H9 (cell line): ENCODE measurements around the gene SLC2A1. TPM values are rescaled to one million over a fixed set of nuclear protein-coding genes. Genes with fewer than 3 reads are reported as not detected.

Experiments used
- DNase-seq: peaks from one replicate; pipeline ENCODE4 v3.0.0-alpha.2; 2017
- H2AFZ ChIP-seq: one replicate; pipeline ENCODE4 v1.6.1; 2013; ENCODE audit warnings: mild to moderate bottlenecking, low read length, control low read depth, moderate library complexity
- H2AK5ac ChIP-seq: 2 replicates; pipeline ENCODE4 v1.6.1; 2013; ENCODE audit warnings: low read length, control low read depth, mixed read lengths; ENCODE audit not compliant: insufficient read length
- H2BK120ac ChIP-seq: one replicate; pipeline ENCODE4 v1.6.1; 2013; ENCODE audit warnings: low read depth, mild to moderate bottlenecking, low read length, control low read depth, inconsistent platforms; ENCODE audit not compliant: poor library complexity, severe bottlenecking
- H2BK12ac ChIP-seq: 2 replicates; pipeline ENCODE4 v1.6.1; 2013; ENCODE audit warnings: low read length, control low read depth, mixed read lengths, low read depth; ENCODE audit not compliant: insufficient read length
- H2BK15ac ChIP-seq: 2 replicates; pipeline ENCODE4 v1.6.1; 2013; ENCODE audit warnings: low read depth, low read length, control low read depth
- H2BK20ac ChIP-seq: one replicate; pipeline ENCODE4 v1.6.1; 2013; ENCODE audit warnings: low read depth, mild to moderate bottlenecking, low read length, control low read depth, inconsistent platforms; ENCODE audit not compliant: poor library complexity, severe bottlenecking
- H2BK5ac ChIP-seq: 2 replicates; pipeline ENCODE4 v1.6.1; 2013; ENCODE audit warnings: low read length, control low read depth, mixed read lengths; ENCODE audit not compliant: insufficient read length
- H3K14ac ChIP-seq: 2 replicates; pipeline ENCODE4 v1.6.1; 2013; ENCODE audit warnings: low read length, control low read depth; ENCODE audit not compliant: insufficient read depth
- H3K18ac ChIP-seq: 2 replicates; pipeline ENCODE4 v1.6.1; 2013; ENCODE audit warnings: low read depth, mild to moderate bottlenecking, mixed read lengths, low read length, control low read depth; ENCODE audit not compliant: insufficient read length
- H3K23ac ChIP-seq: 2 replicates; pipeline ENCODE4 v1.6.1; 2013; ENCODE audit warnings: low read length, control low read depth, mixed read lengths, low read depth; ENCODE audit not compliant: insufficient read length
- H3K23me2 ChIP-seq: 2 replicates; pipeline ENCODE4 v1.6.1; 2013; ENCODE audit warnings: low read depth, mild to moderate bottlenecking, mixed read lengths, low read length, control low read depth; ENCODE audit not compliant: insufficient read length, poor library complexity, severe bottlenecking
- H3K27ac ChIP-seq: 2 replicates; pipeline ENCODE4 v1.5.1; 2013; ENCODE audit warnings: low read length, control low read depth, mixed read lengths, low read depth; ENCODE audit not compliant: insufficient read length
- H3K27me3 ChIP-seq: 2 replicates; pipeline ENCODE4 v1.6.1; 2013; ENCODE audit warnings: low read length, control low read depth, inconsistent platforms; ENCODE audit not compliant: insufficient read depth
- H3K4ac ChIP-seq: 2 replicates; pipeline ENCODE4 v1.6.1; 2013; ENCODE audit warnings: low read depth, mild to moderate bottlenecking, control low read depth, inconsistent platforms, low read length, moderate library complexity
- H3K4me1 ChIP-seq: 2 replicates; pipeline ENCODE4 v1.6.1; 2013; ENCODE audit warnings: low read length, control low read depth, inconsistent platforms; ENCODE audit not compliant: insufficient read depth
- H3K4me2 ChIP-seq: 2 replicates; pipeline ENCODE4 v1.6.1; 2013; ENCODE audit warnings: low read length, control low read depth, mixed read lengths; ENCODE audit not compliant: insufficient read length, insufficient read depth
- H3K56ac ChIP-seq: 2 replicates; pipeline ENCODE4 v1.6.1; 2013; ENCODE audit warnings: low read depth, mild to moderate bottlenecking, mixed read lengths, low read length, control low read depth; ENCODE audit not compliant: insufficient read length
- H3K79me1 ChIP-seq: 2 replicates; pipeline ENCODE4 v1.6.1; 2013; ENCODE audit warnings: low read depth, mild to moderate bottlenecking, moderate library complexity, low read length, control low read depth, inconsistent platforms; ENCODE audit not compliant: insufficient read depth, poor library complexity, severe bottlenecking
- H3K79me2 ChIP-seq: 2 replicates; pipeline ENCODE4 v1.6.1; 2013; ENCODE audit warnings: low read length, control low read depth, inconsistent platforms; ENCODE audit not compliant: insufficient read depth
- H3K9ac ChIP-seq: 2 replicates; pipeline ENCODE4 v1.6.1; 2013; ENCODE audit warnings: low read length, control low read depth, mixed read lengths; ENCODE audit not compliant: insufficient read length; ENCODE audit errors: extremely low read depth
- H3K9me3 ChIP-seq: one replicate; pipeline ENCODE4 v1.6.1; 2013; ENCODE audit warnings: low read depth, low read length, inconsistent platforms; ENCODE audit not compliant: control insufficient read depth
- H3T11ph ChIP-seq: one replicate; pipeline ENCODE4 v1.6.1; 2013; ENCODE audit warnings: mild to moderate bottlenecking, low read length, control low read depth, inconsistent platforms
- H4K20me1 ChIP-seq: one replicate; pipeline ENCODE4 v1.6.1; 2013; ENCODE audit not compliant: control insufficient read depth, insufficient read length, insufficient read depth
- H4K5ac ChIP-seq: 2 replicates; pipeline ENCODE4 v1.6.1; 2013; ENCODE audit warnings: low read depth, mild to moderate bottlenecking, mixed read lengths, low read length, control low read depth; ENCODE audit not compliant: insufficient read length
- H4K8ac ChIP-seq: replicated peaks from 2 replicates; pipeline ENCODE4 v1.6.1; 2013; ENCODE audit warnings: low read length, control low read depth, mixed read lengths, low read depth; ENCODE audit not compliant: insufficient read length
- H4K91ac ChIP-seq: 2 replicates; pipeline ENCODE4 v1.6.1; 2013; ENCODE audit warnings: low read depth, mild to moderate bottlenecking, moderate library complexity, mixed read lengths, low read length, control low read depth; ENCODE audit not compliant: insufficient read length
- H3K27ac Mint-ChIP-seq, 3 experiments: 2 replicates in 2 of 3; 3 replicates in 1 of 3; pipeline ENCODE4 v1.8.0; 2020 to 2021; ENCODE audit warnings: mixed read lengths in 3 of 3, mild to moderate bottlenecking in 1 of 3, moderate library complexity in 1 of 3
- H3K27me3 Mint-ChIP-seq: 2 replicates; pipeline ENCODE4 v1.8.0; 2021; ENCODE audit warnings: low read depth, mild to moderate bottlenecking, moderate library complexity, mixed read lengths
- H3K36me3 Mint-ChIP-seq, 3 experiments: 2 replicates in 2 of 3; 3 replicates in 1 of 3; pipeline ENCODE4 v1.8.0; 2020 to 2021; ENCODE audit warnings: low read depth in 3 of 3, mixed read lengths in 3 of 3; ENCODE audit not compliant: insufficient read depth in 1 of 3
- H3K4me1 Mint-ChIP-seq, 2 experiments: 2 replicates each; pipeline ENCODE4 v1.8.0; 2020; ENCODE audit warnings: mixed read lengths in 2 of 2
- H3K4me3 Mint-ChIP-seq, 2 experiments: 2 replicates in 1 of 2; 3 replicates in 1 of 2; pipeline ENCODE4 v1.8.0; 2020 to 2021; ENCODE audit warnings: mild to moderate bottlenecking in 2 of 2, mixed read lengths in 2 of 2, moderate library complexity in 1 of 2
- H3K9me3 Mint-ChIP-seq, 2 experiments: 2 replicates in 1 of 2; 3 replicates in 1 of 2; pipeline ENCODE4 v1.8.0; 2020; ENCODE audit warnings: mild to moderate bottlenecking in 2 of 2, mixed read lengths in 2 of 2, moderate library complexity in 1 of 2
- WGBS: extraction: QIAGEN DNeasy Blood & Tissue Kit; methylation state at CpG from one replicate; pipeline ENCODE4 v1.1.7; 2013; ENCODE audit warnings: missing lambda C conversion rate, low lambda C conversion rate, mixed read lengths; ENCODE audit not compliant: insufficient read length; ENCODE audit errors: extremely low coverage; 5-methylcytosine and 5-hydroxymethylcytosine counted together
- total RNA-seq: library from RNA; stranded (reverse); gene quantifications from 2 replicates; pipeline ENCODE4 v1.2.1, GENCODE V29; 2021
- TF ChIP-seq, protein P1 (sequence below): fragments of 200-600 bp; sonication (generic); conservative IDR thresholded peaks from 3 replicates; pipeline ENCODE4 v1.8.0; 2021; ENCODE audit warnings: antibody characterized with exemption, mild to moderate bottlenecking

The SLC2A1 gene
- total RNA-seq, 1 experiment from 2014 or later = 186 TPM

- no peak overlapping the region for H3K27ac ChIP-seq
These were observed 23.9 kb downstream of the SLC2A1 start for GRCh38 chr1:42934541-42935312.

More at GRCh38 chr1:42934541-42935312, 23.9 kb downstream of the SLC2A1 start:
- H3K14ac ChIP-seq = no peak overlapping the region
- no peaks in the 10 kb centered on the region for H3K23me2 ChIP-seq
- TF ChIP-seq, protein P1, sequence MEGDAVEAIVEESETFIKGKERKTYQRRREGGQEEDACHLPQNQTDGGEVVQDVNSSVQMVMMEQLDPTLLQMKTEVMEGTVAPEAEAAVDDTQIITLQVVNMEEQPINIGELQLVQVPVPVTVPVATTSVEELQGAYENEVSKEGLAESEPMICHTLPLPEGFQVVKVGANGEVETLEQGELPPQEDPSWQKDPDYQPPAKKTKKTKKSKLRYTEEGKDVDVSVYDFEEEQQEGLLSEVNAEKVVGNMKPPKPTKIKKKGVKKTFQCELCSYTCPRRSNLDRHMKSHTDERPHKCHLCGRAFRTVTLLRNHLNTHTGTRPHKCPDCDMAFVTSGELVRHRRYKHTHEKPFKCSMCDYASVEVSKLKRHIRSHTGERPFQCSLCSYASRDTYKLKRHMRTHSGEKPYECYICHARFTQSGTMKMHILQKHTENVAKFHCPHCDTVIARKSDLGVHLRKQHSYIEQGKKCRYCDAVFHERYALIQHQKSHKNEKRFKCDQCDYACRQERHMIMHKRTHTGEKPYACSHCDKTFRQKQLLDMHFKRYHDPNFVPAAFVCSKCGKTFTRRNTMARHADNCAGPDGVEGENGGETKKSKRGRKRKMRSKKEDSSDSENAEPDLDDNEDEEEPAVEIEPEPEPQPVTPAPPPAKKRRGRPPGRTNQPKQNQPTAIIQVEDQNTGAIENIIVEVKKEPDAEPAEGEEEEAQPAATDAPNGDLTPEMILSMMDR = no peak
- Mint-ChIP-seq H3K27me3 (no peaks in the 10 kb centered on the region), H3K27ac (peak overlapping the region in 2 of 3 experiments; percentile 91; a peak in 4 of 7 replicates), H3K4me1 (peaks cover 63 to 64% of the 10 kb centered on the region in 2 experiments), H3K9me3 (no peaks in the 10 kb centered on the region), H3K4me3 (peak overlapping the region in 1 of 2 experiments; percentile 21; a peak in 1 of 5 replicates), H3K36me3 (peaks cover 69 to 91% (median 83%) of the 10 kb centered on the region in 3 experiments; a peak in 6 of 7 replicates)
- DNase-seq = peak; percentile 20
- no peak overlapping the region for H2AK5ac ChIP-seq
- no peaks in the 10 kb centered on the region for H3K27me3 ChIP-seq
- no peak overlapping the region for H3K18ac ChIP-seq
- no peak overlapping the region for H3K56ac ChIP-seq
- H2BK120ac ChIP-seq = no peak overlapping the region
- H3K4me2 ChIP-seq = no peak overlapping the region
- H3K79me1 ChIP-seq = no peaks in the 10 kb centered on the region
- H3T11ph ChIP-seq = no peak overlapping the region
- no peaks in the 10 kb centered on the region for H3K9me3 ChIP-seq
- peaks cover 7% of the 10 kb centered on the region; the same call in 1 of the 2 replicates for H3K79me2 ChIP-seq
- H2BK5ac ChIP-seq = no peak overlapping the region
- H3K23ac ChIP-seq = no peak overlapping the region
- no peak overlapping the region for H3K4ac ChIP-seq
- no peak overlapping the region for H4K91ac ChIP-seq
- no peak overlapping the region for H2BK12ac ChIP-seq
- peaks cover 2% of the 10 kb centered on the region for H4K20me1 ChIP-seq
- H3K9ac ChIP-seq = no peak overlapping the region
- no peak overlapping the region for H4K5ac ChIP-seq
- no peak overlapping the region for H4K8ac ChIP-seq
- no CpG with 5 or more reads among the region's 20 CpGs for WGBS
- no peak overlapping the region for H2BK15ac ChIP-seq
- H3K4me1 ChIP-seq = no peaks in the 10 kb centered on the region; the same call in 1 of the 2 replicates
- no peak overlapping the region for H2AFZ ChIP-seq
- H2BK20ac ChIP-seq = no peak overlapping the region
